NT2/D1 (cell line): ENCODE measurements around the gene PGM2L1.

Experiments
- DNase-seq: peaks from one replicate; pipeline ENCODE4 v3.0.0-alpha.2; 2011; ENCODE audit warnings: low read depth, low spot score
- H3K27me3 ChIP-seq: 2 replicates; pipeline ENCODE4 v1.6.0; 2011; ENCODE audit warnings: mild to moderate bottlenecking; ENCODE audit not compliant: insufficient read length, insufficient read depth
- H3K36me3 ChIP-seq: 2 replicates; pipeline ENCODE4 v1.6.1; 2011; ENCODE audit warnings: mild to moderate bottlenecking, low read length, mixed read lengths; ENCODE audit not compliant: insufficient read depth, insufficient read length
- H3K4me1 ChIP-seq: 2 replicates; pipeline ENCODE4 v1.5.1; 2011; ENCODE audit not compliant: insufficient read depth, insufficient read length
- H3K4me3 ChIP-seq: 2 replicates; pipeline ENCODE4 v1.5.1; 2011; ENCODE audit warnings: low read depth; ENCODE audit not compliant: insufficient read length
- H3K9ac ChIP-seq: 2 replicates; pipeline ENCODE4 v1.6.0; 2011; ENCODE audit warnings: low read depth; ENCODE audit not compliant: insufficient read length
- H3K9me3 ChIP-seq: 2 replicates; pipeline ENCODE4 v1.5.1; 2011; ENCODE audit warnings: mild to moderate bottlenecking, low read length; ENCODE audit not compliant: insufficient read depth
- SUZ12 ChIP-seq: IDR thresholded peaks from 2 replicates; pipeline ENCODE4 v1.6.1; 2011; ENCODE audit not compliant: insufficient read length, insufficient read depth; ENCODE audit errors: extremely low read depth
- YY1 ChIP-seq: IDR thresholded peaks from 2 replicates; pipeline ENCODE4 v1.6.1; 2011; ENCODE audit not compliant: insufficient read length, insufficient read depth
- ZNF274 ChIP-seq: IDR thresholded peaks from 2 replicates; pipeline ENCODE4 v1.6.1; 2011; ENCODE audit warnings: mild to moderate bottlenecking, low read depth, low read length

The PGM2L1 gene

GRCh38 chr11:74322667-74323066, 75.6 kb downstream of the PGM2L1 start:
- Histone ChIP-seq H3K27me3 (no peaks in the 10 kb centered on the region), H3K36me3 (no peaks in the 10 kb centered on the region), H3K9ac (no peak overlapping the region), H3K4me3 (no peak overlapping the region), H3K9me3 (no peaks in the 10 kb centered on the region), H3K4me1 (no peaks in the 10 kb centered on the region)
- no peak for TF ChIP-seq YY1
- no peak for TF ChIP-seq ZNF274
- TF ChIP-seq SUZ12 = no peak
- DNase-seq = no peak

GRCh38 chr11:74321487-74322188, 76.6 kb downstream of the PGM2L1 start:
- H3K36me3 ChIP-seq = no peaks in the 10 kb centered on the region
- peaks cover 9% of the 10 kb centered on the region for H3K9me3 ChIP-seq
- peak; percentile 9 for DNase-seq
- no peaks in the 10 kb centered on the region for H3K4me1 ChIP-seq
- TF ChIP-seq YY1 (no peak), ZNF274 (no peak), SUZ12 (no peak)
- H3K9ac ChIP-seq = no peak overlapping the region
- H3K4me3 ChIP-seq = no peak overlapping the region
- no peaks in the 10 kb centered on the region for H3K27me3 ChIP-seq

- H3K36me3 ChIP-seq = no peaks in the 10 kb centered on the region
- no peak overlapping the region for H3K9ac ChIP-seq
- H3K4me3 ChIP-seq = no peak overlapping the region
- DNase-seq = no peak
- H3K9me3 ChIP-seq = peaks cover 13% of the 10 kb centered on the region
- TF ChIP-seq YY1 (no peak), ZNF274 (no peak), SUZ12 (no peak)
- H3K27me3 ChIP-seq = no peaks in the 10 kb centered on the region
- H3K4me1 ChIP-seq = no peaks in the 10 kb centered on the region
Measured at GRCh38 chr11:74320538-74320937, 77.7 kb downstream of the PGM2L1 start.

GRCh38 chr11:74319139-74319816, 79.0 kb downstream of the PGM2L1 start:
- DNase-seq = no peak
- H3K27me3 ChIP-seq = no peaks in the 10 kb centered on the region
- H3K36me3 ChIP-seq = no peaks in the 10 kb centered on the region
- TF ChIP-seq ZNF274 (no peak), SUZ12 (no peak), YY1 (no peak)
- no peak overlapping the region for H3K9ac ChIP-seq
- H3K4me3 ChIP-seq = no peak overlapping the region
- H3K4me1 ChIP-seq = no peaks in the 10 kb centered on the region
- H3K9me3 ChIP-seq = peaks cover 13% of the 10 kb centered on the region

GRCh38 chr11:74318241-74318932, 79.8 kb downstream of the PGM2L1 start:
- Histone ChIP-seq H3K9me3 (peaks cover 13% of the 10 kb centered on the region), H3K36me3 (no peaks in the 10 kb centered on the region), H3K27me3 (peaks cover under 1% of the 10 kb centered on the region), H3K4me1 (no peaks in the 10 kb centered on the region), H3K9ac (no peak overlapping the region), H3K4me3 (no peak overlapping the region)
- no peak for TF ChIP-seq ZNF274
- no peak for TF ChIP-seq YY1
- no peak for TF ChIP-seq SUZ12
- DNase-seq = no peak

GRCh38 chr11:74316772-74317505, 81.3 kb downstream of the PGM2L1 start:
- Histone ChIP-seq H3K4me1 (no peaks in the 10 kb centered on the region), H3K36me3 (no peaks in the 10 kb centered on the region), H3K4me3 (no peak overlapping the region), H3K27me3 (peaks cover 14% of the 10 kb centered on the region), H3K9me3 (peaks cover 13% of the 10 kb centered on the region), H3K9ac (no peak overlapping the region)
- no peak for DNase-seq
- TF ChIP-seq YY1 (no peak), ZNF274 (no peak), SUZ12 (no peak)

GRCh38 chr11:74312326-74312725, 85.9 kb downstream of the PGM2L1 start:
- Histone ChIP-seq H3K27me3 (peaks cover 36% of the 10 kb centered on the region), H3K36me3 (no peaks in the 10 kb centered on the region), H3K9ac (no peak overlapping the region), H3K4me1 (no peaks in the 10 kb centered on the region), H3K4me3 (no peak overlapping the region), H3K9me3 (peaks cover 11% of the 10 kb centered on the region)
- TF ChIP-seq ZNF274 (no peak), YY1 (no peak), SUZ12 (no peak)
- DNase-seq = no peak
